ENCODE data around the gene LHPP.

Gene LHPP

DNA sequence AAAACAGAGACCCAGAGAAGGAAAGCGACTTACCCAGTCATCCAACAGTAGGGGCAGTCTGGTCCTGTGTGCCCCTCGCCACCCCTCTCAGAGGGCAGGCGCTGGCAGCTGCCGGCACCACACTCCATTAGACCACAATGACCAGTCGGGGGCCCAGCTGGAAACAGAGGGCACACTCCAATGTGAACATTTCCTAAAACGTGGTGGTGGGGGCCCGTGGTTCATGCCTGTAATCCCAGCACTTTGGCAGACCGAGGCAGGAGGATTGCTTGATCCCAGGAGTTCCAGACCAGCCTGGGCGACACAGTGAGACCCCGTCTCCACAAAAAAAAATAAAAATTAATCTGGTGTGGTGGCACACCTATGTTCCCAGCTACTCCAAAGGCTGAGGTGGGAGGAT is 42.0 kb upstream of the LHPP start:
- DNase-seq (ENCODE audit: insufficient read length, low spot score), result no peak
- FAIRE-seq, result no peak
- TF ChIP-seq, protein P1, sequence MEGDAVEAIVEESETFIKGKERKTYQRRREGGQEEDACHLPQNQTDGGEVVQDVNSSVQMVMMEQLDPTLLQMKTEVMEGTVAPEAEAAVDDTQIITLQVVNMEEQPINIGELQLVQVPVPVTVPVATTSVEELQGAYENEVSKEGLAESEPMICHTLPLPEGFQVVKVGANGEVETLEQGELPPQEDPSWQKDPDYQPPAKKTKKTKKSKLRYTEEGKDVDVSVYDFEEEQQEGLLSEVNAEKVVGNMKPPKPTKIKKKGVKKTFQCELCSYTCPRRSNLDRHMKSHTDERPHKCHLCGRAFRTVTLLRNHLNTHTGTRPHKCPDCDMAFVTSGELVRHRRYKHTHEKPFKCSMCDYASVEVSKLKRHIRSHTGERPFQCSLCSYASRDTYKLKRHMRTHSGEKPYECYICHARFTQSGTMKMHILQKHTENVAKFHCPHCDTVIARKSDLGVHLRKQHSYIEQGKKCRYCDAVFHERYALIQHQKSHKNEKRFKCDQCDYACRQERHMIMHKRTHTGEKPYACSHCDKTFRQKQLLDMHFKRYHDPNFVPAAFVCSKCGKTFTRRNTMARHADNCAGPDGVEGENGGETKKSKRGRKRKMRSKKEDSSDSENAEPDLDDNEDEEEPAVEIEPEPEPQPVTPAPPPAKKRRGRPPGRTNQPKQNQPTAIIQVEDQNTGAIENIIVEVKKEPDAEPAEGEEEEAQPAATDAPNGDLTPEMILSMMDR (IDR thresholded peaks at IDR 0.05; ENCODE audit: insufficient read depth, missing control alignments), result no peak

DNA sequence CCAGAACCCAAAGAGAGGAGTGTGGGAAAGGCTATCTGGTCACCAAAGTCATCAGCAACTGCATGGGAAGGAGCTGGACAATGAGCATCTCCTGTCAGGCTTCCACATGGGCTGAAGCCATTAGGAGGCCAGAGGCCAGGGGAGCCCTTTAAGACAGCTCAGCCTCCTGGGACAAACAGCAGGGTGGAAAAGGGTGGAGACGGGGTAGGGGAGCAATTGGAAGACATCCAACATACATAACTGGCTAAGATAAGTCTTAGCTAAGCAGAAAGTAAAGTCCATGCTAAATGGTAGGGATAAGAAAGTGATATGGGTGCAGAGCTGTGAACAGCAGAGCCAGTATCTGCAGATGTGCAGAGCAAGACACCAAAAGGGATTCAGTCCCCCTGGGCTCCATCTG is 41.4 kb upstream of the LHPP start:
- TF ChIP-seq, protein P1 (IDR thresholded peaks at IDR 0.05; ENCODE audit: insufficient read depth, missing control alignments), result no peak
- no peak for DNase-seq (ENCODE audit: insufficient read length, low spot score)
- no peak for FAIRE-seq

DNA sequence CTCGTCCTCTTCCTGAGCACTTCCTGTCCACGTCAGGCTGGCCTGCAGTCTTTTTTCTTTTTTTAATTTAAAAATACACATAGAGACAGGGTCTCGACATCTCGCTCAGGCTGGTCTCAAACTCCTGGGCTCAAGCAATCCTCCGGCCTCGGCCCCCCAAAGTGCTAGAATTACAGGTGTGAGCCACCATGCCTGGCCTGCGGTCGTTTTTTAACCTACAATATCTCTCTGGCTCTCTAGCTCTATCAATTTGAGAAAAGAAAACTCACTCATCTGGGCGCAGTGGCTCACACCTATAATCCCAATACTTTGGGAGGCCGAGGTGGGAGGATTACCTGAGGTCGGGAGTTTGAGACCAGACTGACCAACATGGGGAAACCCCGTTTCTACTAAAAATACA is 38.9 kb upstream of the LHPP start:
- TF ChIP-seq, protein P1 (IDR thresholded peaks at IDR 0.05; ENCODE audit: insufficient read depth, missing control alignments), result no peak
- FAIRE-seq, result no peak
- DNase-seq (ENCODE audit: insufficient read length, low spot score), result no peak

DNA sequence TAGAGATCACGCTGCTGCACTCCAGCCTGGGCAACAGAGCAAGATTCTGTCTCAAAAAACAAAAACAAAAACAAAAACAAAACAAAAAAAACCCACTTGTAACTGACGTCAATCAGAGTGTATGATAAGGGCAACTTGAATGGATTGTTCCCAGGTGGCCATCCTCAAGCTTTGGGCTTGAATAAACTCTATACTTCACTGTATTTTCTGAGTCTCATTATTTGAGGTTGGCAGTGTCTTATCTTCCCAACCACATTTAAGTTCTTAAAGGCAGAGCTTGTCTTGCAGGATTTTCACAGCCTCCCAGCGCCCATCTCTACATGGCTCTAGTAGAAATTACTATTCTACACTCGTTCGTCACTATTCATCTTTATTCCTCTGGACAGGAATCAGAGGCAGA is 37.8 kb upstream of the LHPP start:
- TF ChIP-seq, protein P1 (IDR thresholded peaks at IDR 0.05; ENCODE audit: insufficient read depth, missing control alignments), result no peak
- DNase-seq (ENCODE audit: insufficient read length, low spot score), result no peak
- no peak for FAIRE-seq

- no peak for DNase-seq (ENCODE audit: insufficient read length, low spot score)
- TF ChIP-seq, protein P1 (IDR thresholded peaks at IDR 0.05; ENCODE audit: insufficient read depth, missing control alignments), result no peak
- no peak for FAIRE-seq
Observed at GRCh38 chr10:124425227-124425962, 36.2 kb upstream of the LHPP start.

- FAIRE-seq (no peak), DNase-seq (ENCODE audit: insufficient read length, low spot score) (no peak)
- TF ChIP-seq, protein P1 (IDR thresholded peaks at IDR 0.05; ENCODE audit: insufficient read depth, missing control alignments), result no peak
Observed at GRCh38 chr10:124428207-124428777, 33.3 kb upstream of the LHPP start.

DNA sequence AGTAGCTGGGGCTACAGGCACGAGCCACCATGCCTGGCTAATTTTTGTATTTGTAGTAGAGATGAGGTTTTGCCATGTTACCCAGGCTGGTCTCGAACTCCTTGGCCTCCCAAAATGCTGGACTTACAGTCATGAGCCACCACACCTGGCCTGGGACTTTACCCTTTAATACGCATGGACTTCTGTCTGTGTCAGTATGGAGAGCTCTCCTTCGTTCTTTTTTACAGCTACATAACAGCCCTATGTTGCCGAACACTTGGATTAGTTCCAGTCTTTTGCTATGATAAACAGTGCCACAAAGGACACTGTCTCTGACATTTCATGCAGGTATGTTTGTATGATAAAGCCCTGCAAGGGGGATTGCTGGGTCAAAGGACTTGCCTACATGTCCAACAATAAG is 32.0 kb upstream of the LHPP start:
- no peak for FAIRE-seq
- no peak for DNase-seq (ENCODE audit: insufficient read length, low spot score)

More for the DNA sequence above, 32.0 kb upstream of the LHPP start:
- TF ChIP-seq, protein P1 (IDR thresholded peaks at IDR 0.05; ENCODE audit: insufficient read depth, missing control alignments), result no peak

Data from D721Med (cell line).